DND-41 (cell line): ENCODE results near the gene TAOK1.

Experiments
- ATAC-seq: fragments of 200-7000 bp; cut with Tn5 transposase; 3 replicates; pipeline ENCODE4 v1.9.1; 2021; ENCODE audit warnings: low read depth; ENCODE audit not compliant: insufficient read depth
- DNase-seq: peaks from one replicate; pipeline ENCODE4 v3.0.0-alpha.2; 2020
- H2AFZ ChIP-seq: 2 replicates; pipeline ENCODE4 v1.6.0; 2012; ENCODE audit warnings: low read depth, low read length
- H3K27ac ChIP-seq: 2 replicates; pipeline ENCODE4 v1.5.1; 2012; ENCODE audit warnings: low read length, inconsistent platforms
- H3K27me3 ChIP-seq: fragments of 200-600 bp; sonication (generic); 2 replicates; pipeline ENCODE4 v1.6.0; 2012; ENCODE audit warnings: low read length, mild to moderate bottlenecking, inconsistent platforms; ENCODE audit not compliant: insufficient read depth, poor library complexity
- H3K36me3 ChIP-seq: 2 replicates; pipeline ENCODE4 v1.5.1; 2012; ENCODE audit warnings: low read length, inconsistent platforms; ENCODE audit not compliant: insufficient read depth
- H3K4me1 ChIP-seq: 2 replicates; pipeline ENCODE4 v1.5.1; 2012; ENCODE audit warnings: mild to moderate bottlenecking, low read length; ENCODE audit not compliant: insufficient read depth
- H3K4me2 ChIP-seq: 2 replicates; pipeline ENCODE4 v1.6.0; 2012; ENCODE audit warnings: mild to moderate bottlenecking, moderate library complexity, low read length, inconsistent platforms; ENCODE audit not compliant: insufficient read depth
- H3K4me3 ChIP-seq, 2 experiments: fragments of 200-600 bp in 1 of 2; shearing (Covaris generic) in 1 of 2; 2 replicates each; pipeline ENCODE4 v1.5.1; 2012 to 2016; ENCODE audit warnings: inconsistent platforms in 2 of 2, low read length in 2 of 2, mild to moderate bottlenecking in 2 of 2, low read depth in 1 of 2, moderate library complexity in 1 of 2
- H3K79me2 ChIP-seq: 2 replicates; pipeline ENCODE4 v1.6.0; 2012; ENCODE audit warnings: low read length, inconsistent platforms; ENCODE audit not compliant: insufficient read depth
- H3K9ac ChIP-seq: 2 replicates; pipeline ENCODE4 v1.6.0; 2012; ENCODE audit warnings: low read depth, mild to moderate bottlenecking, inconsistent platforms, low read length, moderate library complexity
- H3K9me3 ChIP-seq: 2 replicates; pipeline ENCODE4 v1.5.1; 2012; ENCODE audit warnings: low read length, moderate library complexity, mild to moderate bottlenecking, inconsistent platforms; ENCODE audit not compliant: insufficient read depth, severe bottlenecking
- H4K20me1 ChIP-seq: 2 replicates; pipeline ENCODE4 v1.6.0; 2012; ENCODE audit warnings: low read length; ENCODE audit not compliant: insufficient read depth
- CTCF ChIP-seq: IDR thresholded peaks from 2 replicates; pipeline ENCODE4 v1.5.1; 2012; ENCODE audit warnings: borderline replicate concordance, low read length, moderate library complexity, mild to moderate bottlenecking; ENCODE audit not compliant: poor library complexity, severe bottlenecking; ENCODE audit errors: extremely low read depth
- EZH2 ChIP-seq: IDR thresholded peaks from 3 replicates; pipeline ENCODE4 v1.6.1; 2012; ENCODE audit warnings: borderline replicate concordance, low read depth, mild to moderate bottlenecking, moderate library complexity, low read length, inconsistent platforms; ENCODE audit not compliant: severe bottlenecking

TAOK1 gene

GRCh38 chr17:29504711-29505110 lies 114.5 kb downstream of the TAOK1 start:
- H3K27me3 ChIP-seq, result no peaks in the 10 kb centered on the region
- H3K27ac ChIP-seq, result no peak overlapping the region
- H3K9me3 ChIP-seq, result no peaks in the 10 kb centered on the region
- no peak for DNase-seq
- no peaks in the 10 kb centered on the region for H4K20me1 ChIP-seq
- no peaks in the 10 kb centered on the region for H3K79me2 ChIP-seq
- no peak overlapping the region for H3K4me2 ChIP-seq
- ATAC-seq, result no peak
- H3K4me3 ChIP-seq, result no peak overlapping the region
- H2AFZ ChIP-seq, result no peak overlapping the region
- H3K4me1 ChIP-seq, result no peaks in the 10 kb centered on the region
- peaks cover 83% of the 10 kb centered on the region for H3K36me3 ChIP-seq
- H3K9ac ChIP-seq, result no peak overlapping the region
- TF ChIP-seq CTCF (no peak), EZH2 (no peak)

- H3K36me3 ChIP-seq, result peaks cover 81% of the 10 kb centered on the region
These were observed 115.7 kb downstream of the TAOK1 start for GRCh38 chr17:29505836-29506235.

GRCh38 chr17:29510953-29511352 lies 120.8 kb downstream of the TAOK1 start:
- H3K36me3 ChIP-seq, result peaks cover 83% of the 10 kb centered on the region
- no peak for ATAC-seq
- no peak for TF ChIP-seq EZH2

More at GRCh38 chr17:29505836-29506235, 115.7 kb downstream of the TAOK1 start:
- Histone ChIP-seq H3K4me2 (no peak overlapping the region), H3K27ac (no peak overlapping the region), H3K4me3 (no peak overlapping the region), H4K20me1 (no peaks in the 10 kb centered on the region), H3K4me1 (no peaks in the 10 kb centered on the region), H2AFZ (no peak overlapping the region), H3K79me2 (no peaks in the 10 kb centered on the region), H3K9ac (no peak overlapping the region), H3K9me3 (no peaks in the 10 kb centered on the region), H3K27me3 (no peaks in the 10 kb centered on the region)
- DNase-seq, result no peak
- TF ChIP-seq CTCF, result no peak
- TF ChIP-seq EZH2, result no peak
- ATAC-seq, result no peak

GRCh38 chr17:29514792-29515191 lies 124.6 kb downstream of the TAOK1 start:
- TF ChIP-seq CTCF (no peak), EZH2 (no peak)
- H3K79me2 ChIP-seq, result no peaks in the 10 kb centered on the region
- H3K36me3 ChIP-seq, result peaks cover 85% of the 10 kb centered on the region
- H3K4me2 ChIP-seq, result no peak overlapping the region
- H2AFZ ChIP-seq, result no peak overlapping the region
- no peak for ATAC-seq
- no peak overlapping the region for H3K9ac ChIP-seq
- H3K4me3 ChIP-seq, result no peak overlapping the region
- H3K27me3 ChIP-seq, result no peaks in the 10 kb centered on the region
- H3K27ac ChIP-seq, result no peak overlapping the region
- H4K20me1 ChIP-seq, result no peaks in the 10 kb centered on the region
- DNase-seq, result no peak
- H3K9me3 ChIP-seq, result no peaks in the 10 kb centered on the region
- no peaks in the 10 kb centered on the region for H3K4me1 ChIP-seq

More at GRCh38 chr17:29510953-29511352, 120.8 kb downstream of the TAOK1 start:
- H3K9me3 ChIP-seq, result no peaks in the 10 kb centered on the region
- H2AFZ ChIP-seq, result no peak overlapping the region
- no peaks in the 10 kb centered on the region for H3K4me1 ChIP-seq
- no peaks in the 10 kb centered on the region for H3K79me2 ChIP-seq
- no peak overlapping the region for H3K4me3 ChIP-seq
- no peak for DNase-seq
- H4K20me1 ChIP-seq, result no peaks in the 10 kb centered on the region
- no peak overlapping the region for H3K4me2 ChIP-seq
- no peak overlapping the region for H3K9ac ChIP-seq
- H3K27me3 ChIP-seq, result no peaks in the 10 kb centered on the region
- no peak overlapping the region for H3K27ac ChIP-seq
